ENCODE data around the gene ELMO3.

Gene ELMO3

DNA sequence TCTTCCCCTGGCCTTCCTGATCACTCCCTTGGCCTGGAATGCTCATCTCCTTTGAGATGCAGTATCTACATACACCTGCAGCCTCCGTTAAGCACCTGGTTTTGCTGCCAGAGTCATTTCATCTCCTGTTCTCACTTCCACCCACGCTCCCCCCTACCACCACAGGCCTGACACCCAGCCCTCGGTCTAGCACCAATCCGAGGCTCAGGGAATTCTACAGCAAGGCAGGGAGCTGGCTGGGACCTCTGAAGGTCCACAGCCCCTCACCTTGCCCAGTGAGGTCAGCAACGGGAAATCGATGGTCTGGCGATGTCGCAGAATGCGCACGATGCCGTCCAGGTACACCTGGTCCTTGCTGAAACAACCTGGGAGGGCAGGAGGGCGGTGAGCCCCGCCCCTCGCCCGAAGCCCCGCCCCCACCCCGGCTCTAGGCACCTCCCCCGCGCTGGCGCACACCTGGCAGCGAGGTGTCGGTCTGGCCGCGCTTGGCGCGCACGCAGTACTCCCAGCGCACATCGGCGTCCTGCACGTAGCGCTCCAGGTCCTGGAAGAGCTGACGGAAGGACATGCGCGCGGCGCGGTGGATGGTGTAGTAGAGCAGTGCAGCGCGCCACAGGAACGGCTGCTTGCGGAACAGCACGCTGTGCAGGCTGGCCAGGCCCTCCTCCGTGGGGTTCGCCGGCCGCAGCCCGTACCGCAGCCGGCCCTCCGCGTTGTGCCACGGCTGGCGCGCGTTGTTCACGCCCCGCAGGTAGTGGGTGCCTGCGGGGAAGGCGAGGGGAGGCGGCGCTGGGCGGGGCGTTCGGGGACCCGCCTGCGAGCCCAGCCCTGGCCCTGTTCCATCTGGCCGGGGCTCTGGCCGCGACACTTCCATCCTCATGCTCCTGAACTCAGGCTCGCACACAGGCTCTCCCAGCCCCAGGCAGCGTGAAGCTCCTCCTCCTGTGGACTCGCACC, 20.9 kb upstream of the ELMO3 start:
- H3K27me3 ChIP-seq (ENCODE audit: control insufficient read depth in 3 of 3, insufficient read depth in 3 of 3, low read depth in 1 of 3, low read length in 3 of 3), result peaks cover 8 to 67% (median 9%) of the 10 kb centered on the region in 3 experiments

DNA sequence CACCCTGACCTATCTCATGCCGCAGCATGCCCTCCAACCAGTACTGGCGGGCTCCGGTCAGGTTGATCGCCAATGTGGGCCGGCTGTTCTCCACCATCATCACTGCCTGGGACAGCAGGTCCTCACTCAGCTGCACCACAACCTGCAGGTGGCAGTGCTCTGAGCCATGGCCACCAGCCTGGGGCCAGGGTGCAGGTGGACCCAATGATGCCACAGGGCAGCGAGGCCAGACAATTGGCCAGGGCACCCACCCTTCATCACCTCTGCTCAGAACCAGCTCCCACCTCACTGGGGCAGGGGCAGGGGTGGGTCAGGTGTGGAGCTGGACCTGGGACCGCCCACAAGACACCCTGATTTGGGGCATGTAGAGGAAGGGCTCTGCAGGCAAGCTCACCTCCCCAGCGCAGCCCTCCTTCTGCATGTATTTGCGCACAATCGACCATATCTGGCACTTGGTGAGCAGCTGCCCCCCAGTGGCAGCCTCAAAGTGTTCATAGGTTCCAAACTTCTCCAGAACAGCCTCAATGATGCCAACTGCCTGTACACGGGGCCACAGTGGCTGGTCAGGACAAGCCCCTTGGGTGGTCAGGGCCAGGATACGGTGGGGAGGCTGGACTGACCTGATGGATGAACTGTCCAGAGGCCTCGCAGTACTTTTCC, 19.4 kb upstream of the ELMO3 start:
- Histone ChIP-seq H2BK15ac (ENCODE audit: low read length) (no peak overlapping the region), H2BK120ac (ENCODE audit: low read depth, low read length) (no peak overlapping the region), H4K8ac (ENCODE audit: low read depth, low read length) (no peak overlapping the region), H4K91ac (ENCODE audit: low read depth, low read length, poor library complexity) (no peak overlapping the region), H2BK5ac (ENCODE audit: low read length) (no peak overlapping the region), H3K4ac (ENCODE audit: low read length) (no peak overlapping the region), H3K9me3 (replicated peaks in 1 of 2; ENCODE audit: control insufficient read depth in 2 of 2, insufficient read depth in 1 of 2, low read depth in 1 of 2, low read length in 2 of 2) (no peaks in the 10 kb centered on the region), H3K27me3 (ENCODE audit: control insufficient read depth in 3 of 3, insufficient read depth in 3 of 3, low read depth in 1 of 3, low read length in 3 of 3) (peaks cover 0 to 57% (median 5%) of the 10 kb centered on the region in 3 experiments), H3K4me3 (ENCODE audit: low read length in 2 of 2) (no peak overlapping the region), H3K9ac (ENCODE audit: low read depth, low read length, poor library complexity) (peak overlapping the region; percentile 30), H3K27ac (replicated peaks; ENCODE audit: low read length) (no peak overlapping the region), H3K14ac (ENCODE audit: low read length) (no peak overlapping the region), H3K79me1 (ENCODE audit: low read depth, low read length) (peaks cover 3% of the 10 kb centered on the region), H2AFZ (ENCODE audit: low read length) (no peak overlapping the region), H3K23ac (ENCODE audit: low read depth, low read length, poor library complexity) (no peak overlapping the region), H3K4me2 (ENCODE audit: insufficient read depth, low read length, poor library complexity, severe bottlenecking) (no peak overlapping the region), H3K18ac (ENCODE audit: low read length) (peak overlapping the region; percentile 13), H2AK5ac (ENCODE audit: low read depth, low read length) (no peak overlapping the region), H3K4me1 (ENCODE audit: control insufficient read depth in 2 of 2, insufficient read depth in 1 of 2, low read depth in 1 of 2, low read length in 2 of 2) (peaks cover 12 to 16% of the 10 kb centered on the region in 2 donors), H2BK12ac (ENCODE audit: low read length) (no peak overlapping the region), H3K36me3 (replicated peaks in 1 of 2; ENCODE audit: control insufficient read depth in 2 of 2, insufficient read depth in 2 of 2, low read length in 2 of 2) (peaks cover 2 to 19% of the 10 kb centered on the region in 2 donors)
- no CpG with 5 or more reads among the region's 13 CpGs for WGBS, 2 donors (ENCODE audit: extremely low coverage in 2 of 2, insufficient read length in 2 of 2, insufficient replicate concordance in 1 of 2)
- no peak for DNase-seq (ENCODE audit: low spot score)

More for the DNA sequence above, 20.9 kb upstream of the ELMO3 start:
- no CpG with 5 or more reads among the region's 73 CpGs for WGBS, 2 donors (ENCODE audit: extremely low coverage in 2 of 2, insufficient read length in 2 of 2, insufficient replicate concordance in 1 of 2)
- Histone ChIP-seq H3K4me3 (ENCODE audit: low read length in 2 of 2) (peak overlapping the region in 1 of 2 donors; percentile 74), H3K4ac (ENCODE audit: low read length) (no peak overlapping the region), H2BK120ac (ENCODE audit: low read depth, low read length) (no peak overlapping the region), H2BK15ac (ENCODE audit: low read length) (no peak overlapping the region), H3K23ac (ENCODE audit: low read depth, low read length, poor library complexity) (peak overlapping the region; percentile 59), H4K91ac (ENCODE audit: low read depth, low read length, poor library complexity) (no peak overlapping the region), H3K18ac (ENCODE audit: low read length) (peak overlapping the region; percentile 80), H2AFZ (ENCODE audit: low read length) (no peak overlapping the region), H3K9ac (ENCODE audit: low read depth, low read length, poor library complexity) (peak overlapping the region; percentile 88), H3K9me3 (replicated peaks in 1 of 2; ENCODE audit: control insufficient read depth in 2 of 2, insufficient read depth in 1 of 2, low read depth in 1 of 2, low read length in 2 of 2) (no peaks in the 10 kb centered on the region), H3K4me2 (ENCODE audit: insufficient read depth, low read length, poor library complexity, severe bottlenecking) (peak overlapping the region; percentile 77), H3K4me1 (ENCODE audit: control insufficient read depth in 2 of 2, insufficient read depth in 1 of 2, low read depth in 1 of 2, low read length in 2 of 2) (peaks cover 16 to 18% of the 10 kb centered on the region in 2 donors), H3K79me1 (ENCODE audit: low read depth, low read length) (no peaks in the 10 kb centered on the region), H3K27ac (replicated peaks; ENCODE audit: low read length) (no peak overlapping the region), H3K14ac (ENCODE audit: low read length) (no peak overlapping the region), H2BK12ac (ENCODE audit: low read length) (no peak overlapping the region), H4K8ac (ENCODE audit: low read depth, low read length) (no peak overlapping the region), H2BK5ac (ENCODE audit: low read length) (no peak overlapping the region), H3K36me3 (replicated peaks in 1 of 2; ENCODE audit: control insufficient read depth in 2 of 2, insufficient read depth in 2 of 2, low read length in 2 of 2) (peaks cover 2 to 19% of the 10 kb centered on the region in 2 donors), H2AK5ac (ENCODE audit: low read depth, low read length) (no peak overlapping the region)
- no peak for DNase-seq (ENCODE audit: low spot score)

DNA sequence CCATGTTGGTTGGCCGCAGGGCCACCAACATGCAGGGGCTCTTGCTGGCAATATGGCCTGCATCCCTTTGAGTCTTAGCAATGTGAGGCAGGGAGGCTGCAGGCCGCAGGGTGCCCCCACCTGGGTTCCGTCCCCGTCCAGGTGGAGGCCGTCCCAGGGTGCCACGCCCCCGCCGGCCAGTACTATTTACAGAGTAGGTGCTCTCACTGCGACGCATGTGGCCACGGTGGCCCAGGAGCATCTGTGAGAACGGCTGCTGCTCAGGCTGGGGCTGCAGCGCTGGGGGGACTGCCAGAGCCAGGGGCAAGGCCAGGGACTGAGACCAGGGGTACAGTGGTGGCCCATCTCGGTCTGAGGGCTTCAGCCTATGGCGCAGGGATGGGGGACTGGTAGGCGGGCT, 18.8 kb upstream of the ELMO3 start:
- Histone ChIP-seq H4K91ac (ENCODE audit: low read depth, low read length, poor library complexity) (no peak overlapping the region), H3K36me3 (replicated peaks in 1 of 2; ENCODE audit: control insufficient read depth in 2 of 2, insufficient read depth in 2 of 2, low read length in 2 of 2) (peaks cover 2 to 19% of the 10 kb centered on the region in 2 donors), H2BK120ac (ENCODE audit: low read depth, low read length) (no peak overlapping the region), H2BK5ac (ENCODE audit: low read length) (no peak overlapping the region), H3K14ac (ENCODE audit: low read length) (no peak overlapping the region), H3K4me3 (ENCODE audit: low read length in 2 of 2) (no peak overlapping the region), H2AK5ac (ENCODE audit: low read depth, low read length) (no peak overlapping the region), H3K9ac (ENCODE audit: low read depth, low read length, poor library complexity) (peak overlapping the region; percentile 16), H3K9me3 (replicated peaks in 1 of 2; ENCODE audit: control insufficient read depth in 2 of 2, insufficient read depth in 1 of 2, low read depth in 1 of 2, low read length in 2 of 2) (no peaks in the 10 kb centered on the region), H3K4me2 (ENCODE audit: insufficient read depth, low read length, poor library complexity, severe bottlenecking) (no peak overlapping the region), H3K27me3 (ENCODE audit: control insufficient read depth in 3 of 3, insufficient read depth in 3 of 3, low read depth in 1 of 3, low read length in 3 of 3) (peaks cover 5 to 57% (median 7%) of the 10 kb centered on the region in 3 experiments), H3K79me1 (ENCODE audit: low read depth, low read length) (peaks cover 6% of the 10 kb centered on the region), H3K4ac (ENCODE audit: low read length) (no peak overlapping the region), H2BK12ac (ENCODE audit: low read length) (no peak overlapping the region), H3K18ac (ENCODE audit: low read length) (no peak overlapping the region), H2AFZ (ENCODE audit: low read length) (no peak overlapping the region), H2BK15ac (ENCODE audit: low read length) (no peak overlapping the region), H3K4me1 (ENCODE audit: control insufficient read depth in 2 of 2, insufficient read depth in 1 of 2, low read depth in 1 of 2, low read length in 2 of 2) (peaks cover 8 to 16% of the 10 kb centered on the region in 2 donors), H3K27ac (replicated peaks; ENCODE audit: low read length) (no peak overlapping the region), H4K8ac (ENCODE audit: low read depth, low read length) (no peak overlapping the region), H3K23ac (ENCODE audit: low read depth, low read length, poor library complexity) (no peak overlapping the region)
- no CpG with 5 or more reads among the region's 16 CpGs for WGBS, 2 donors (ENCODE audit: extremely low coverage in 2 of 2, insufficient read length in 2 of 2, insufficient replicate concordance in 1 of 2)
- no peak for DNase-seq (ENCODE audit: low spot score)

DNA sequence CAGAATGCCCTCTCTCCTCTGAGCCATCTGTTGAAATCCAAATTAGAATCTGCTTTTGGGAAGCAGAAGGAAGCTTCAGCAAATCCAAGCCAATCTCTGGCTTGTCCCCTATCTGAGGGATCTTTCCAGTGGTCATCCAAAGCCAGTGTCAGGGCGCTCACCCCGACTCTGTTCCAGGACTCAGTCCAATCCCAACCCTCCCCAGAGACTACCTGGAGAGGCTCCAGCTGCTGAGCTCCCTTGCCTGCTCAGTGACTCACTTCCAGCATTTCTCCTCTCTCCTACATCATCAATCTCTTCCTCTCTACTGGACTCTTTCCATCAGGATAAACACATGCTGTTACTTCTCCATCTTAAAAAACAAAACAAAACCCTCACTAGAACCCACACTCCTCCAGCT, 17.6 kb upstream of the ELMO3 start:
- Histone ChIP-seq H3K14ac (ENCODE audit: low read length) (no peak overlapping the region), H2BK120ac (ENCODE audit: low read depth, low read length) (no peak overlapping the region), H2BK12ac (ENCODE audit: low read length) (no peak overlapping the region), H4K91ac (ENCODE audit: low read depth, low read length, poor library complexity) (no peak overlapping the region), H3K79me1 (ENCODE audit: low read depth, low read length) (peaks cover 6% of the 10 kb centered on the region), H3K4me1 (ENCODE audit: control insufficient read depth in 2 of 2, insufficient read depth in 1 of 2, low read depth in 1 of 2, low read length in 2 of 2) (peaks cover 8 to 16% of the 10 kb centered on the region in 2 donors), H2BK5ac (ENCODE audit: low read length) (no peak overlapping the region), H2BK15ac (ENCODE audit: low read length) (no peak overlapping the region), H3K18ac (ENCODE audit: low read length) (no peak overlapping the region), H3K27ac (replicated peaks; ENCODE audit: low read length) (no peak overlapping the region), H3K9ac (ENCODE audit: low read depth, low read length, poor library complexity) (no peak overlapping the region), H2AK5ac (ENCODE audit: low read depth, low read length) (peak overlapping the region; percentile 5), H3K23ac (ENCODE audit: low read depth, low read length, poor library complexity) (no peak overlapping the region), H3K27me3 (ENCODE audit: control insufficient read depth in 3 of 3, insufficient read depth in 3 of 3, low read depth in 1 of 3, low read length in 3 of 3) (peaks cover 5 to 58% (median 8%) of the 10 kb centered on the region in 3 experiments), H3K4me3 (ENCODE audit: low read length in 2 of 2) (no peak overlapping the region), H2AFZ (ENCODE audit: low read length) (no peak overlapping the region), H4K8ac (ENCODE audit: low read depth, low read length) (no peak overlapping the region), H3K9me3 (replicated peaks in 1 of 2; ENCODE audit: control insufficient read depth in 2 of 2, insufficient read depth in 1 of 2, low read depth in 1 of 2, low read length in 2 of 2) (no peaks in the 10 kb centered on the region), H3K36me3 (replicated peaks in 1 of 2; ENCODE audit: control insufficient read depth in 2 of 2, insufficient read depth in 2 of 2, low read length in 2 of 2) (peaks cover 0 to 17% of the 10 kb centered on the region in 2 donors), H3K4me2 (ENCODE audit: insufficient read depth, low read length, poor library complexity, severe bottlenecking) (no peak overlapping the region), H3K4ac (ENCODE audit: low read length) (no peak overlapping the region)
- DNase-seq (ENCODE audit: low spot score), result no peak
- no CpG with 5 or more reads among the region's 2 CpGs for WGBS, 2 donors (ENCODE audit: extremely low coverage in 2 of 2, insufficient read length in 2 of 2, insufficient replicate concordance in 1 of 2)
